GM15510 (cell line): Measurements from ENCODE around the gene GCFC2.
A peak's percentile ranks its signal among the peaks of the same experiment; 100 is the strongest.

Source experiments
- POLR2A ChIP-seq: IDR thresholded peaks from 3 replicates; pipeline ENCODE4 v1.6.1; 2011; ENCODE audit warnings: borderline replicate concordance; ENCODE audit not compliant: insufficient read length; ENCODE audit errors: extremely low read depth

GCFC2 gene

DNA sequence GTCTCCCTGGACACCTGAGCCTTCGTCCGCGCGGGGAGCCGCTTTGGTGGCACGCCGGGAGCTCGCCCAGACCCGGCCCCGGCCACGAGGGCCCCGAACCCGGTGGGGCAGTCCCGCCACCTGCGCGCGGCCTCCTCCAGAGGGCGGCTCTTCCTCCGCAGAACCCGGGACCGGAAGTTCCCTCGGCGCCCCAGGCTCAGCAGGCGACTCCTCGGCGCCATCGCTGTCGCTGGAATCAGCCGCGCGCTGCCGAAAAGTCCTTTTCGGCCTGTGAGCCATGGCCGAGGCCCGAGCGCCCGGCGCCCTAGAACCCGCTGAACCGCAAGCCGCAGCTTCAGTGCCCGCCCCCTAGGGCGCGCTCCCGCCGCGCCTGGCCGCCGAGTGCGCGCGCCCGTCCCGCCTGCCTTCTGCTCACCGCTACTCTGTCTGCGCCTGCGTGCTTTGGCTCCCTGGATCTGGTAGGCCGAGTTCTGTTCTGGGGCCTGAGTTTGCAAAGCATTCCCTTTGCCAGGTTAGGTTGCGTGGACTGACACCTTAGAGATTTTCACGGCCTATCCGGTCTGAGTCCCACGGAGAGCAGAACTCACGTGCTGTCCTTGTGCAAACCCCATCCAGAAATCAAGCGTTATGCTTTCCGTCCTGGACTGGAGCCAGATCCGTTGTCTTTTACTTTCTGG is at the start of gene GCFC2:
TSS of gene GCFC2 (minus strand) at position 339 of the 677 bp plus-strand sequence. CDS start at position 279, 60 bp downstream.
- TF ChIP-seq POLR2A = peak; percentile 75

DNA sequence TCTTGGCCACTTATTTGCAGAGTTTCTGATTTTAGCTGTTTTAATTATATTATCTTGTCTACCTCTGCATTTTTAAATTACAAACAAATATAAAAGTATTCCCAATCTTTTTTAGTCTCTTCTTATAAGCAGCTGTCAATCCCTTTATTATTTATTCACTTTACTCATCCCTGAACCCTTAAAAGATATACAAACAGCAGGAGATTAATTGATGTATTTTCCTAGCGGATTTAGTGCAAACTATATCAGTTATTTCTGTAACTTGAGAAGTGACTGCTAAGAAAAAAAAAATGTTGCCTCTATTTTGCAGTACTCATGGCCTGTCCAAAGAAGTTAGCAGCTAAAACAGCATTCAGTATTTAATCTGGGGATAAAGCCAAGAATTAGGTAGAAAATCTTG is 42.1 kb upstream of the GCFC2 start:
- TF ChIP-seq POLR2A = no peak

DNA sequence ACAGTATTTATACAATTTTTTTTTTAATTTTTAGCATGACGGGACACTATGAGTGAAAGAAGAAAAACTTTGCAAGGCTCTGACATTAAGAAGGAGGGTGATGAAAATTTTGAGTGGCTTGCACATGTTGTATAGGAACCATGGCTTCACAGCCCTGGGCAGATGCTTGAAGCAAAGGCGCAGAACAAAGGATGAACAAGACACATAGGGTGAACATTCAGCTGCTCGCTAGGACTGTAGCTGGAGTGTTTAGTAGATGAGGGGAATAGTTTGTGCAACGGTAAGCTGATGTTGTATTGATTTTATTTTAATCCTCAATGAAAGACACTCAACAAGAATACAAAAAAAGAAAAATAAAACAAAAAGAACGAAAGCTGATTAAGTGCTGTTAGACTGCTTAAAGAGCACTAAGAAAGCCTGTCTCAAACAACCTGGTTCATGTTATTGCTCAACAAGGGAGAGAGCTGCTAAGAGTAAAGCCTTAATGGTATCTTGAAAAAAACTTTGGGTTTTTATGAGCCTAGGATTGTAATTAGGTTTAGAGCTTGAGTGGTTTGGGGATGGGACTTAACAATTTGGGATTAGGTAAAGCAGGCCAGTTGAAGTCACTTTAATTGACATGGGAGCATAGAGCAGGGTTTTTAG is 41.2 kb upstream of the GCFC2 start:
- no peak for TF ChIP-seq POLR2A

- TF ChIP-seq POLR2A = no peak
Observed at GRCh38 chr2:75751360-75751759, 40.6 kb upstream of the GCFC2 start.

DNA sequence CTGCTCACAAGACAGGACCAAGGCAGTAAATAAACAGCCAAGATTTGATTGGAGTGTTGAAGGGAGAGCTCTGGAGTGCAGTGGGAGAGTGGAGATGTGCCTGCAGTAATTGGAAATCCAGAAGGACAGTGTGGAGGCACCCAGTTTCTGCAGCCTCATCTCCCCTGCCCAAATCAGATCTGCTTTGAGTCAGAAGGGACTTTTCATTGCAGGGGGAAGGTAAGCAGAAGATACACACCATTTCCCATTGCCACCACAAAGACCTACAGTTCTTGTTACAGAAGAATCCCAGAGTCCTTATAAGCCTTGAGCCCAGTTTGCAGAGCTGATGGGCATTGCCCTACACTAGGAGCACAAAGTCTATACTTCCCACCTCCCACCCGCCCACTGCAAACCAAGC is 27.2 kb upstream of the GCFC2 start:
- no peak for TF ChIP-seq POLR2A

- no peak for TF ChIP-seq POLR2A
Observed at GRCh38 chr2:75736276-75736675, 25.6 kb upstream of the GCFC2 start.

DNA sequence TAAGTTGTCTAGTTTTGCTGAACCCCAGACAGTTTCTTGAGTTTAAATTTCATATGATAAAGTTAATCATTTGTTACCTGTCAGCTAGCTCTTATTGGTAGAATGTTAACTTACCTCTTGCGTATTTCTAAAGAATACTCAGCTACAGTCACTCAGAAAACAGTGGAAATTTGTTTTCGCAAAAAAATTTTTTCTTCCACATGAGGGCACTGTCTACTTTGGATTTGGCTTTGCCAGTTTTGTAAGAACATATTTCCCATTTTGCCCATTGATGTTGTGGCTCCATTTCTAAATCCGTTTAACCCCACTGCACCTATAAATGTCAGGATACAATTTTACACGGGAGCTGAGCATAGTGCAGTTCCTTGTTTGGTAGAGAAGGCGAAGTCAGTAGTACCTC is 19.1 kb upstream of the GCFC2 start:
- no peak for TF ChIP-seq POLR2A

DNA sequence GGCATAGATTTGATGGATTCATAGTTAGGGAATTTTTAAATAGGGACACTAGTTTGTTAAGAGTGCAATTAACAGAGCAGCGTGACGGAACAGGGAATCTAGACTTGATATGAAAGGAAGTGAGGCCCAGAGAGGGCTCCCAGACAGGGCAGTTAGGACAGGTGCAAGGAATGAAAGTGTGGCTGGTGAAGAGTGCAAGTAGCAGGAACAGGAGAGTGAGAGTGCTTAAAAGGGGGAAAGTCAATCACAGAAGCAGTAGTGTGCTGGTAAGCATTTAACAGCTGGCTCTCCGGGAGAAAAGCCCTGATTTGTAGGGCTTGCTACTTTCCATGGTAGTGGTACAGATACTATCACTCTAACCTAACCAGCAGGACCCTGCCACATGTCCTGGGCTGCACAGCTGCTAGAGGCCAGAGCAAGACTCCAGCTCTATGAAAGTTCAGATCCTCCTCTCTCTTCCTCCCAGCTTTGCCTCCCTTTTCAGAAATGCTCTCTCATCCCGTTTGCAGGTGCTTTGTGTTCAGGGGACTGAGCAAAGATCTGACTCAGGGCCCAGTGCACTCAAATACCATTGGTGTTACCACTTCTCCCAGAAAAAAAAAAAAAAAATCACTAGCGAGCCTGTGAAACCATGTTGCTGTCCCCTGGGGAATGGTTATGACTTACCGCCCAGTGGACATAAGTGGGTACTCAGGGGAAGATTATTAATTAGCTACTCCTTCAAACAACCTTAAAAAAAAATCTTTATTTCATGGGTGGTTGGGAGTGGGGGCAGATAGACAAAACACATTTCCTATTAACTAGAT is 18.1 kb upstream of the GCFC2 start:
- TF ChIP-seq POLR2A = no peak

- TF ChIP-seq POLR2A = no peak
Observed at GRCh38 chr2:75722687-75723086, 12.0 kb upstream of the GCFC2 start.

- no peak for TF ChIP-seq POLR2A
Observed at GRCh38 chr2:75720525-75720924, 9.8 kb upstream of the GCFC2 start.

- no peak for TF ChIP-seq POLR2A
Observed at GRCh38 chr2:75719616-75720015, 8.9 kb upstream of the GCFC2 start.

- no peak for TF ChIP-seq POLR2A
Observed at GRCh38 chr2:75716406-75716805, 5.7 kb upstream of the GCFC2 start.

DNA sequence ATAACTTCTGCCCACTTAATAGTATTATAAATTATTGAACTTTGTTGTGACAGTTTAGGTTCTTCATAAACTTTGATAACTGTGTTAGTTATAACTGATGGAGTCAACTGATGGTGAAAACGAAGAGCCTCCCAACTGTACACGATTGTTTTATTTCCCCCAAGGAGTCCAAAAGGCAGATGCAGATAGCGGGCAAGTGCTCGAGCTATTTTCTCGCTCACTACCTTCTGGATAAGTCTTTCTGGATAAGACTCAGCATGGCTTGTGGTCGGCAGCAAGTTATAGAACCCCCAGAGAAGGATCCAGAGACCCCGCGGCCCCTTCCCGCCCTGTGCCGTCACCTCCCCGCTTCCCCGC is 517 bp downstream of the GCFC2 start:
- no peak for TF ChIP-seq POLR2A

DNA sequence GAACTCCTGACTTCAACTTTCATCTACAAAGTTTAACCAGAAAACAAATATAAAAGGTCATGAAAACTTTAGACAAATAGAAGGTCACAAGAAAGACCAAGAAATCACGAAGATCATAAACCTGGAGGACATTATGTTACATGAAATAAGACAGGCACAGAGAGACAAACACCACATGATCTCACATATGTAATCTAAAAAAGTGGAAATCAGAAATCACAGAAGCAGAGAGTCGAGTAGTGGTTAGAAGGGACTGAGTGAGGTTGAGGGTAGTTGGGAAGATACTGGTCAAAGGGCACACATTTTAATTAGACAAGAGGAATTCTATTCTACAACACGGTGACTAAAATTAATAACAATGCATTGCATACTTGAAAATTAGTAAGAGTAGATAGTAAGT is 1.4 kb downstream of the GCFC2 start:
- TF ChIP-seq POLR2A = no peak

DNA sequence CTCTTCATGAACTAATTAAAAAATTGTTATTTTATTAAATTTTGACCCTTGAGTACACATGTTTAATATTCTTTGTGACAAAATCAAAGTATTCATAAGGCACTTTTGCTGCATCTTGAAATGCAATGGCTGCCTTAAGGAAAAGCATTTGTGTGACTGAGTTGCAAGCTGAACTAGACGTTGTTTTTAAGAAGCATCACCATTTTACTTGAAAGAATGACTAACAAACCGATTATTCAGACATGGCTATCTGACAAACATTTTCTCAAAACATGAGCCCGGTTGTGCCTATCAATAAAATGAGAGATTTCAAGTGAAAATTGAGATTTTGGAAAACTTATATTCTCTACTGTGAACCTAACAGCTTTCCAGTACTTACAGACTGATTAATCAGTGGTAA is 2.8 kb downstream of the GCFC2 start:
- TF ChIP-seq POLR2A = no peak

GRCh38 chr2:75705921-75706320 is 4.8 kb downstream of the GCFC2 start:
- no peak for TF ChIP-seq POLR2A
